Non-pigmented ciliary epithelial cell (primary cell): ENCODE results near the gene MAB21L2.

Experiments used
- DNase-seq: peaks from one replicate; pipeline ENCODE4 v3.0.0-alpha.2; 2010; ENCODE audit warnings: low read depth

Gene MAB21L2

DNA sequence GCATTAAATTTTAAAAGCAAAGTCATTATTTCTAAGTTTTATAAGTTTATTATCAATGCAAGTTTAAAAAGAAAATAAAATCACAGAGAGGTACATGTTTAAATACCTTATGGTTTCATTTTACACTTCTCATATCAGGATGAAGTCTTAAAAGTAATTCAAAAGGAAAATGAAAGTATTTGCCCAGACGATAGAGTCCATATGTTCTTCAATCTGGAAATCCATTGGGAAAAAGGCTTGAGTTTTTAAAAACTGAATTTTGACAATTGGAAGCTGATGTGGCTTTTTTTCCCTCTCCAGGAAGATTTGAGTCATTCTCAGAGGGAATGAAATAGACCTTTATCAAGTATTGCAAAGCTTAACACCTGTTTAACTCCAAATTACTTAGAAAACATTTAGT is 37.1 kb downstream of the MAB21L2 start:
- DNase-seq: no peak

DNA sequence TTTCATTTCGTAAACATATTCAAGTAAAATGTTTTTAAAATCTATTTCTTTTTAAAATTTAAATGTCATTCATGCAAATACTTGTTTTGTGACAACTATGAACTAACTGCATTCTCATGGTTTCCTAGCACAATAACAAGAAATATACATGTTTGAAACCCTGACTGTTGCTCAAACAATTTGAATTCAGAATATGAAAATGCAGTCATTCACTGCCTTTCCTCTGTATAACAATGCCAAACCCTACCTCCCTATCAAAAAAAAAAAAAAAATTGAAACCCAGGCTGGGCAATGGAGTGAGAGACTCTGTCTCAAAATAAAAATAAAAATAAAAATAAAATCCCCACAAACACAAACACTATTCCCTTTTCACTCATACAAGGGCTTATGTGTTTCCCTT is 42.1 kb downstream of the MAB21L2 start:
- DNase-seq: no peak

DNA sequence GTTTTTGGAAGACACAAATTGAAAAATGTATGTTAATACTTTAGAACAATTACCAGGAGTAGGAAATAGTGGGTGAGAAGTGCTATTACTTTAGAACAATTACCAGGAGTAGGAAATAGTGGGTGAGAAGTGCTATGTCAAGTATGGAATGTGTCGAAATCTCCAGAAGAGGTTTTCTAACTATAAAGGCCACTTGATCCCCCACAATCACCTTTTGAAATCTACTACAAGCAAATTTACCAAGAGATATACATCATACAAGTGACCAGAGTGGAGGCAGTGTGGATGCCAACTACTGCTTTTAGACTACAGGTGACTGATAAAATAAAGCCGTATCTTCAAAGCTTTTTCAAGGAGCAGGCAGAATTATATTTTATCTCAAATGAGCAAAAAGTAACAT is 43.1 kb downstream of the MAB21L2 start:
- DNase-seq: no peak

DNA sequence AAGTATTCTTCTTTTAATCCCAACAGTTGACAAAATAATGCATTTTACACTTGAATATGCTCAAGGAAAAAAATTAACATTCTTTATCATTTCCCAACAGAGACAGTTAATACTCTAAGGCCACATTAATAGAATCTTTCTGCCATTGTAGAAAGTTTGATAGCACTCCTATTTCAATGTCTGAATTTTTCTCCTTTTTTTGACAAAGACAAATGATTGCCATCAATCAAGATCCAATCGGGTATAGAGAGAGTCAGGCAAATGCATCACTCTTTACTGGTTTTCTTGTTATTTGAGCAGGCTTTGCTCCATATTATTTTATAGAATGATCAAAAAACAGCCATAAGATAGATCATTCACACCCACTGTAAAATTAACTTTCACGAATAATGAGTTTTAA is 46.1 kb downstream of the MAB21L2 start:
- no peak for DNase-seq

DNA sequence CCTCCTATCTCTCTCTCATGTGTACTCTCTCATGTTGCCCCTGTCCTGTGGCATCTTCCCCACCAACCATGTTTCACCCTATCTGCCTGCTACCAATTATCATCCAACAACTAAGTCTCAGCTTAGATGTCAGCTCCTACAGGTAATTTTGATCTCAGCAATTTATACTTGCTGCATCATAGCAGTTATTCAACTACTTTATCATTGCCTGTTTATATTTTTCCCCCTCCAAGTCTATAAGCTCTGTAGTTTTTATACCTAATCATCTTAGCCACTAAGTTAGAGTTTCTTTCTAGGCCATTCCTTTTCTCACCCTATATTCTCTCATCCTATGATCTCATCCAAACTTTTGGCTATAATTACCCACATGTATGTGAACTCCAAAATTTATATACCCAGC is 50.7 kb downstream of the MAB21L2 start:
- no peak for DNase-seq
